ENCODE data around the gene GAS2L1. TPM values are rescaled to one million over a fixed set of nuclear protein-coding genes. Genes with fewer than 3 reads are reported as not detected.

GAS2L1 gene
- total and polyA plus RNA-seq, 2 of the 4 experiments (the other 2 are of a cell fraction), result 1.4 to 15.6 TPM

GRCh38 chr22:29260031-29260560, 46.4 kb upstream of the GAS2L1 start:
- Histone ChIP-seq H3K9me1 (ENCODE audit: insufficient read depth, low read length) (0 out of 2 replicates have a peak, but pooled peaks cover 2% of the 10 kb centered on the region), H3K23ac (ENCODE audit: low read depth, low read length) (no peak overlapping the region), H2BK120ac (ENCODE audit: low read depth, low read length) (no peak overlapping the region), H2BK20ac (ENCODE audit: low read depth, low read length) (no peak overlapping the region), H3K4me2 (ENCODE audit: low read depth, low read length) (no peak overlapping the region), H3K27me3 (ENCODE audit: control insufficient read depth, insufficient read depth, low read length) (no peaks in the 10 kb centered on the region), H3K27ac (ENCODE audit: insufficient read depth, low read length) (no peak overlapping the region), H2BK5ac (ENCODE audit: low read depth, low read length, poor library complexity, severe bottlenecking) (no peak overlapping the region), H2BK15ac (ENCODE audit: low read depth, low read length) (no peak overlapping the region), H3K36me3 (ENCODE audit: control insufficient read depth, insufficient read depth, low read length) (peaks cover 16% of the 10 kb centered on the region), H3K18ac (ENCODE audit: low read depth, low read length) (no peak overlapping the region), H2AK5ac (ENCODE audit: low read depth, low read length) (no peak overlapping the region), H3K14ac (replicated peaks; ENCODE audit: low read depth, low read length) (no peak overlapping the region), H4K20me1 (ENCODE audit: insufficient read depth, low read length) (no peaks in the 10 kb centered on the region), H3K9me3 (ENCODE audit: control insufficient read depth, insufficient read depth, low read length) (no peaks in the 10 kb centered on the region), H4K91ac (ENCODE audit: insufficient read depth, low read depth, low read length) (no peak overlapping the region), H2AK9ac (replicated peaks; ENCODE audit: low read depth, low read length, poor library complexity) (no peak overlapping the region), H3K79me1 (ENCODE audit: low read depth in 1 of 2, low read length in 2 of 2) (no peaks in the 10 kb centered on the region), H3K4ac (ENCODE audit: low read depth, low read length) (no peak overlapping the region), H3K4me1 (ENCODE audit: control insufficient read depth, insufficient read depth, low read length) (no peaks in the 10 kb centered on the region), H4K5ac (ENCODE audit: low read depth, low read length) (no peak overlapping the region), H4K8ac (ENCODE audit: low read depth in 2 of 2, low read length in 2 of 2) (no peak overlapping the region), H3K9ac (ENCODE audit: low read depth, low read length) (no peak overlapping the region), H3K56ac (ENCODE audit: extremely low read depth, insufficient read depth, low read length) (no peak overlapping the region), H2AFZ (replicated peaks; ENCODE audit: low read length, poor library complexity) (no peak overlapping the region), H3K4me3 (ENCODE audit: insufficient read depth, low read depth, low read length) (no peak overlapping the region)
- no peak for TF ChIP-seq RCOR1 (IDR thresholded peaks at IDR 0.05; ENCODE audit: insufficient replicate concordance, low read length)
- TF ChIP-seq POLR2A (IDR thresholded peaks at IDR 0.05; ENCODE audit: low read depth, low read length), result no peak
- no peak for TF ChIP-seq USF2 (IDR thresholded peaks at IDR 0.05; ENCODE audit: low read depth, low read length)
- TF ChIP-seq ELK1 (IDR thresholded peaks at IDR 0.05; ENCODE audit: borderline replicate concordance, low read depth, low read length), result no peak
- TF ChIP-seq RFX5 (IDR thresholded peaks at IDR 0.05; ENCODE audit: low read depth, low read length), result no peak
- TF ChIP-seq CTCF (conservative IDR thresholded peaks at IDR 0.05; ENCODE audit: low read depth, low read length), result no peak
- TF ChIP-seq NFE2L2 (IDR thresholded peaks at IDR 0.05; ENCODE audit: low read depth, low read length), result no peak
- no peak for ATAC-seq (ENCODE audit: low read depth)
- intact Hi-C loops (cut with micrococcal nuclease) (no loop called here), dilution Hi-C loops (cut with HindIII; ENCODE audit: low sequenced_read_pairs, unreplicated experiment) (no loop called here), in situ Hi-C loops (cut with MboI; ENCODE audit: low sequenced_read_pairs) (no loop called here)
- ChIA-PET POLR2A (ENCODE audit: unreplicated experiment) (no interaction called here), CTCF (no interaction called here)
- DNase-seq, result no peak
- WGBS, 2 experiments (ENCODE audit: extremely low coverage in 2 of 2, insufficient read length in 1 of 2), result 92% methylated on average over 4 of the region's 13 CpGs; no CpG with 5 or more reads in 1 of the 2 experiments
- no TSS peak for BruUV-seq (replicated peaks)

Data from IMR-90 (cell line).